Fibroblast of the aortic adventitia (primary cell): ENCODE results near the gene ARPC1A. TPM values are rescaled to one million over a fixed set of nuclear protein-coding genes. Genes with fewer than 3 reads are reported as not detected.
"Not testable (repeated sequence)": the region's sequence is repeated elsewhere in the genome, so short reads cannot be mapped to it uniquely, and the experiment has no call there.

Experiments used
- DNase-seq: peaks from one replicate; pipeline ENCODE4 v3.0.0-alpha.2; 2010; ENCODE audit warnings: low read depth
- H3K4me3 ChIP-seq: 2 replicates; pipeline ENCODE4 v1.5.1; 2011; ENCODE audit warnings: low read depth, mild to moderate bottlenecking, control low read depth, low read length, moderate library complexity
- total RNA-seq: library from RNA; depleted of rRNA; stranded (reverse); fragments of >200 nt; gene quantifications from 2 replicates; pipeline ENCODE4 v1.2.3, GENCODE V29; 2012; ENCODE audit warnings: low replicate concordance
- TF ChIP-seq, protein P1 (sequence below): IDR thresholded peaks from 2 replicates; pipeline ENCODE4 v1.5.1; 2011; ENCODE audit warnings: mild to moderate bottlenecking, low read length, control low read depth, inconsistent platforms; ENCODE audit not compliant: insufficient read depth

ARPC1A gene
- total RNA-seq, 1 donor, result 253 TPM

- no peak for DNase-seq
- H3K4me3 ChIP-seq, result peak overlapping the region; percentile 98
- TF ChIP-seq, protein P1, sequence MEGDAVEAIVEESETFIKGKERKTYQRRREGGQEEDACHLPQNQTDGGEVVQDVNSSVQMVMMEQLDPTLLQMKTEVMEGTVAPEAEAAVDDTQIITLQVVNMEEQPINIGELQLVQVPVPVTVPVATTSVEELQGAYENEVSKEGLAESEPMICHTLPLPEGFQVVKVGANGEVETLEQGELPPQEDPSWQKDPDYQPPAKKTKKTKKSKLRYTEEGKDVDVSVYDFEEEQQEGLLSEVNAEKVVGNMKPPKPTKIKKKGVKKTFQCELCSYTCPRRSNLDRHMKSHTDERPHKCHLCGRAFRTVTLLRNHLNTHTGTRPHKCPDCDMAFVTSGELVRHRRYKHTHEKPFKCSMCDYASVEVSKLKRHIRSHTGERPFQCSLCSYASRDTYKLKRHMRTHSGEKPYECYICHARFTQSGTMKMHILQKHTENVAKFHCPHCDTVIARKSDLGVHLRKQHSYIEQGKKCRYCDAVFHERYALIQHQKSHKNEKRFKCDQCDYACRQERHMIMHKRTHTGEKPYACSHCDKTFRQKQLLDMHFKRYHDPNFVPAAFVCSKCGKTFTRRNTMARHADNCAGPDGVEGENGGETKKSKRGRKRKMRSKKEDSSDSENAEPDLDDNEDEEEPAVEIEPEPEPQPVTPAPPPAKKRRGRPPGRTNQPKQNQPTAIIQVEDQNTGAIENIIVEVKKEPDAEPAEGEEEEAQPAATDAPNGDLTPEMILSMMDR, result no peak
Measured at GRCh38 chr7:99409192-99409572, 83.5 kb downstream of the ARPC1A start.

- no peak for DNase-seq
- TF ChIP-seq, protein P1, result no peak
- peak overlapping the region; percentile 98 for H3K4me3 ChIP-seq
Measured at GRCh38 chr7:99409806-99410205, 84.1 kb downstream of the ARPC1A start.

- TF ChIP-seq, protein P1, result no peak
- peak overlapping the region; percentile 16 for H3K4me3 ChIP-seq
- no peak for DNase-seq
Measured at GRCh38 chr7:99410635-99411034, 84.9 kb downstream of the ARPC1A start.

- TF ChIP-seq, protein P1, result peak; percentile 72
- DNase-seq, result peak; percentile 76
- H3K4me3 ChIP-seq, result not testable (repeated sequence)
Measured at GRCh38 chr7:99415513-99416127, 89.9 kb downstream of the ARPC1A start.

Other genes starting within 250 kb of the ARPC1A start
- 16.0 and 22.6 TPM in 2 replicates for gene SMURF1, start 181.8 kb upstream of the ARPC1A start, total RNA-seq
- gene KPNA7, start 117.8 kb upstream of the ARPC1A start, total RNA-seq, result not detected in 2 replicates
- not detected in 2 replicates for gene MYH16, start 53.1 kb upstream of the ARPC1A start, total RNA-seq
- gene ARPC1B, start 48.8 kb downstream of the ARPC1A start, total RNA-seq, result 249 and 358 TPM in 2 replicates
- 29.2 and 66.9 TPM in 2 replicates for gene PDAP1, start 82.7 kb downstream of the ARPC1A start, total RNA-seq
- gene BUD31, start 83.1 kb downstream of the ARPC1A start, total RNA-seq, result 137 and 171 TPM in 2 replicates
- gene PTCD1, start 112.9 kb downstream of the ARPC1A start, total RNA-seq, result 1.3 and 4.4 TPM in 2 replicates
- gene CPSF4, start 113.0 kb downstream of the ARPC1A start, total RNA-seq, result 13.1 and 23.3 TPM in 2 replicates
- gene ATP5MF, start 140.3 kb downstream of the ARPC1A start, total RNA-seq, result 42.5 and 820 TPM in 2 replicates
- gene ZNF789, start 147.0 kb downstream of the ARPC1A start, total RNA-seq, result 3.9 and 6.9 TPM in 2 replicates
- 23.4 and 31.2 TPM in 2 replicates for gene ZNF394, start 174.4 kb downstream of the ARPC1A start, total RNA-seq
- gene ZKSCAN5, start 178.8 kb downstream of the ARPC1A start, total RNA-seq, result 9.1 and 11.8 TPM in 2 replicates
- gene FAM200A, start 226.2 kb downstream of the ARPC1A start, total RNA-seq, result 5.9 and 8.9 TPM in 2 replicates
- 54.2 and 76.0 TPM in 2 replicates for gene ZNF655, start 232.7 kb downstream of the ARPC1A start, total RNA-seq